Pancreas (tissue), 10 donors: ENCODE results near the gene RMND1. TPM values are rescaled to one million over a fixed set of nuclear protein-coding genes. Genes with fewer than 3 reads are reported as not detected.
"Not testable (repeated sequence)": the region's sequence is repeated elsewhere in the genome, so short reads cannot be mapped to it uniquely, and the experiment has no call there.

ENCODE experiments used
- ATAC-seq, 4 donors: fragments of 200-7000 bp; cut with Tn5 transposase; one replicate each; pipeline versions ENCODE4 v1.8.0 to v1.9.1; 2020; ENCODE audit warnings: mild to moderate bottlenecking in 4 of 4, moderate library complexity in 4 of 4
- DNase-seq, 6 donors: peaks; one replicate each; pipeline ENCODE4 v3.0.0-alpha.2; 2020
- FAIRE-seq: peaks from 2 replicates; lab custom pipeline; 2012; peaks lifted over from hg19 to GRCh38; lab: Jason Lieb, UNC
- H3K27ac ChIP-seq, 4 donors: fragments of 200-600 bp; sonication (generic); 1 replicate in 3 of 4; 2 replicates in 1 of 4; pipeline versions ENCODE4 v1.5.0 to v1.8.0; 2020
- H3K27me3 ChIP-seq, 4 donors: fragments of 200-600 bp; one replicate each; pipeline ENCODE4 v1.8.0; 2021
- H3K36me3 ChIP-seq, 3 donors: fragments of 200-600 bp; sonication (generic) in 1 of 3; one replicate each; pipeline versions ENCODE4 v1.5.0 to v1.8.0; 2020 to 2021
- H3K4me1 ChIP-seq, 3 donors: fragments of 200-600 bp; one replicate each; pipeline ENCODE4 v1.8.0; 2021
- H3K4me3 ChIP-seq, 4 donors: fragments of 200-600 bp; sonication (generic) in 2 of 4; one replicate each; pipeline versions ENCODE4 v1.5.0 to v1.8.0; 2020 to 2021
- H3K9me3 ChIP-seq, 4 donors: fragments of 200-600 bp; one replicate each; pipeline ENCODE4 v1.8.0; 2021
- CTCF ChIP-seq, 4 donors: fragments of 200-600 bp; sonication (generic) in 3 of 4; IDR thresholded peaks; one replicate each; pipeline versions ENCODE4 v1.5.0 to v1.8.0; 2021; ENCODE audit warnings: antibody characterized with exemption in 4 of 4
- WGBS, 2 donors: extraction: QIAGEN DNeasy Blood & Tissue Kit; methylation state at CpG; one replicate each; pipeline ENCODE4 v1.1.7; 2013; 5-methylcytosine and 5-hydroxymethylcytosine counted together
- intact Hi-C, 3 donors: fragments of 100-400 bp; cut with DNase I; formaldehyde crosslinking; loops; one replicate each; pipeline versions ENCODE4 v1.11.1 to v1.14.2; 2022
- polyA plus RNA-seq, 2 donors: library from polyadenylated mRNA; stranded (reverse); fragments of 200-250 nt; gene quantifications; one replicate each; pipeline ENCODE4 v1.2.3, GENCODE V29; 2013
- total RNA-seq, 6 donors: library from RNA; stranded (reverse); fragmentation: NEBNext Ultra II Directional in 4 of 6; extraction: Animal tissue kit (Norgen Biotek cat#: 25700) in 4 of 6; gene quantifications; one replicate each; pipeline versions ENCODE4 v1.2.1 to v1.2.4, GENCODE V29; 2021 to 2023
- donor health status: healthy with polysubstance abuse.
- donor health status: DM: no; HTN: no; CAD: no; lungs with moderate emphysema.
- donor health status: DM: no; HTN: no; CAD: no.
- donor health status: control.
- donor health status: control.
- donor health status: Bipolar disorder and iron deficiency.
- donor health status: DM: yes; HTN: yes; CAD: no.
- donor health status: DM: no; HTN: no; CAD: no.
- donor health status: DM: no; HTN: no; CAD: no.
- donor health status: DM: yes; HTN: yes; CAD: no.

The RMND1 gene
- total and polyA plus RNA-seq, 8 donors = 6.4 to 13.5 (median 7.7) TPM

GRCh38 chr6:151358475-151358874 lies 93.5 kb downstream of the RMND1 start:
- FAIRE-seq (no peak), ATAC-seq (no peak), DNase-seq (no peak)
- 86 to 95% methylated on average over 3 of the region's 3 CpGs for WGBS, 2 donors
- Histone ChIP-seq H3K36me3 (no peaks in the 10 kb centered on the region), H3K4me1 (no peaks in the 10 kb centered on the region), H3K4me3 (no peak overlapping the region), H3K27me3 (no peaks in the 10 kb centered on the region), H3K27ac (no peak overlapping the region), H3K9me3 (no peaks in the 10 kb centered on the region)
- intact Hi-C loops = no loop called here
- no peak for TF ChIP-seq CTCF (IDR thresholded peaks at IDR 0.05)

- H3K4me3 ChIP-seq = no peak overlapping the region
- DNase-seq (no peak), ATAC-seq (no peak), FAIRE-seq (no peak)
- no peak for TF ChIP-seq CTCF (IDR thresholded peaks at IDR 0.05)
- no peaks in the 10 kb centered on the region for H3K9me3 ChIP-seq
- no peaks in the 10 kb centered on the region for H3K4me1 ChIP-seq
- H3K36me3 ChIP-seq = no peaks in the 10 kb centered on the region
- H3K27me3 ChIP-seq = no peaks in the 10 kb centered on the region
- 74 to 81% methylated on average over 6 of the region's 6 CpGs for WGBS, 2 donors
- intact Hi-C loops = no loop called here
- H3K27ac ChIP-seq = no peak overlapping the region
Observed at GRCh38 chr6:151357758-151358436, 94.0 kb downstream of the RMND1 start.

- H3K4me1 ChIP-seq, H3K27ac ChIP-seq, H3K4me3 ChIP-seq, H3K36me3 ChIP-seq, FAIRE-seq, intact Hi-C loops, DNase-seq, ATAC-seq, H3K9me3 ChIP-seq, H3K27me3 ChIP-seq: not testable (repeated sequence)
- 93 to 95% methylated on average over 6 of the region's 6 CpGs for WGBS, 2 donors
Observed at GRCh38 chr6:151356983-151357382, 94.9 kb downstream of the RMND1 start.

Other genes with a start within 250 kb of the RMND1 start
- gene AKAP12, start 212.2 kb downstream of the RMND1 start, total RNA-seq = 10 to 100 TPM in 2 of 6 donors, 1 to 10 TPM in 4; 2.4 to 13.2 (median 5.4) TPM
- 1 to 10 TPM; 2.7 to 4.7 TPM for gene AKAP12, start 212.2 kb downstream of the RMND1 start, polyA plus RNA-seq
- gene ZBTB2, start 60.6 kb downstream of the RMND1 start, total RNA-seq = 1 to 10 TPM; 3.2 to 6.6 (median 4.3) TPM
- 1 to 10 TPM; 3.1 to 4.8 TPM for gene ZBTB2, start 60.6 kb downstream of the RMND1 start, polyA plus RNA-seq
- under 1 TPM in 5 of 6 donors, not detected in 1; 0.03 to 0.81 (median 0.40) TPM for gene CCDC170, start 41.9 kb upstream of the RMND1 start, total RNA-seq
- gene CCDC170, start 41.9 kb upstream of the RMND1 start, polyA plus RNA-seq = under 1 TPM; 0.08 to 0.56 TPM